IPS-18a (cell line): ENCODE results near the gene SKAP1.
"Not testable (repeated sequence)": the region's sequence is repeated elsewhere in the genome, so short reads cannot be mapped to it uniquely, and the experiment has no call there.

Experiments
- H3K27ac ChIP-seq: one replicate; pipeline ENCODE4 v1.5.1; 2013; ENCODE audit warnings: low read length
- H3K27me3 ChIP-seq: one replicate; pipeline ENCODE4 v1.6.1; 2013; ENCODE audit warnings: mild to moderate bottlenecking, low read length; ENCODE audit not compliant: control insufficient read depth, insufficient read depth
- H3K36me3 ChIP-seq: one replicate; pipeline ENCODE4 v1.6.1; 2013; ENCODE audit warnings: low read depth, low read length; ENCODE audit not compliant: control insufficient read depth
- H3K4me1 ChIP-seq: one replicate; pipeline ENCODE4 v1.6.1; 2013; ENCODE audit warnings: low read depth, low read length; ENCODE audit not compliant: control insufficient read depth
- H3K4me3 ChIP-seq: one replicate; pipeline ENCODE4 v1.5.1; 2013; ENCODE audit warnings: low read length
- H3K9ac ChIP-seq: one replicate; pipeline ENCODE4 v1.6.1; 2013; ENCODE audit warnings: mild to moderate bottlenecking, low read length, moderate library complexity
- H3K9me3 ChIP-seq: one replicate; pipeline ENCODE4 v1.6.1; 2013; ENCODE audit warnings: low read depth, low read length; ENCODE audit not compliant: control insufficient read depth

The SKAP1 gene

DNA sequence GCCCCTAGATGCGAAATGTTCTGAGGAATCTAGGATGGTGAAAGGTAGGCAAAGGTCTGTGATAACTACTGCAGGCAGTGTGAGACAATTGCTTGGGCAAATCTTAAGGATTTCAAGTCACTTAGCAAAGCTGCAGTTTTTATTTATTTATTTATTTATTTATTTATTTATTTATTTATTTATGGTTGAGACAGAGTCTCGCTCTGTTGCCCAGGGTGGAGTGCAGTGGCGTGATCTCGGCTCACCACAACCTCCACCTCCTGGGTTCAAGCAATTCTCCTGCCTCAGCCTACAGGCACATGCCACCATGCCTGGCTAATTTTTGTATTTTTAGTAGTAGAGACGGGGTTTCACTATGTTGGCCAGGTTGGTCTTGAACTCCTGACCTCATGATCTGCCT is 243.7 kb downstream of the SKAP1 start:
- not testable (repeated sequence) for H3K27me3 ChIP-seq, H3K9ac ChIP-seq, H3K36me3 ChIP-seq, H3K9me3 ChIP-seq, H3K4me1 ChIP-seq, H3K4me3 ChIP-seq, H3K27ac ChIP-seq

- H3K9ac ChIP-seq = no peak overlapping the region
- H3K27me3 ChIP-seq = no peaks in the 10 kb centered on the region
These were observed 245.3 kb downstream of the SKAP1 start for GRCh38 chr17:48184721-48185120.

GRCh38 chr17:48181653-48182052 is 248.4 kb downstream of the SKAP1 start:
- no peak overlapping the region for H3K27ac ChIP-seq
- no peak overlapping the region for H3K4me3 ChIP-seq
- no peaks in the 10 kb centered on the region for H3K9me3 ChIP-seq
- H3K27me3 ChIP-seq = no peaks in the 10 kb centered on the region
- H3K9ac ChIP-seq = no peak overlapping the region
- H3K4me1 ChIP-seq = peaks cover 12% of the 10 kb centered on the region
- H3K36me3 ChIP-seq = no peaks in the 10 kb centered on the region

More at GRCh38 chr17:48184721-48185120, 245.3 kb downstream of the SKAP1 start:
- no peak overlapping the region for H3K27ac ChIP-seq
- H3K4me1 ChIP-seq = no peaks in the 10 kb centered on the region
- H3K9me3 ChIP-seq = no peaks in the 10 kb centered on the region
- H3K4me3 ChIP-seq = no peak overlapping the region
- no peaks in the 10 kb centered on the region for H3K36me3 ChIP-seq

GRCh38 chr17:48180842-48181629 is 249.0 kb downstream of the SKAP1 start:
- no peaks in the 10 kb centered on the region for H3K36me3 ChIP-seq
- no peak overlapping the region for H3K27ac ChIP-seq
- peaks cover 12% of the 10 kb centered on the region for H3K4me1 ChIP-seq
- no peaks in the 10 kb centered on the region for H3K27me3 ChIP-seq
- H3K9me3 ChIP-seq = no peaks in the 10 kb centered on the region
- H3K9ac ChIP-seq = no peak overlapping the region
- H3K4me3 ChIP-seq = no peak overlapping the region

GRCh38 chr17:48179071-48179945 is 250.7 kb downstream of the SKAP1 start:
- Histone ChIP-seq H3K9me3 (no peaks in the 10 kb centered on the region), H3K27me3 (no peaks in the 10 kb centered on the region), H3K4me1 (peaks cover 12% of the 10 kb centered on the region), H3K9ac (no peak overlapping the region), H3K36me3 (no peaks in the 10 kb centered on the region), H3K4me3 (no peak overlapping the region), H3K27ac (no peak overlapping the region)

- H3K4me3 ChIP-seq = no peak overlapping the region
- no peaks in the 10 kb centered on the region for H3K27me3 ChIP-seq
- H3K9me3 ChIP-seq = no peaks in the 10 kb centered on the region
- no peaks in the 10 kb centered on the region for H3K36me3 ChIP-seq
- H3K9ac ChIP-seq = no peak overlapping the region
- peaks cover 12% of the 10 kb centered on the region for H3K4me1 ChIP-seq
- H3K27ac ChIP-seq = no peak overlapping the region
These were observed 251.7 kb downstream of the SKAP1 start for GRCh38 chr17:48178317-48178716.

GRCh38 chr17:48177816-48178215 is 252.2 kb downstream of the SKAP1 start:
- Histone ChIP-seq H3K36me3 (no peaks in the 10 kb centered on the region), H3K9me3 (no peaks in the 10 kb centered on the region), H3K4me1 (peaks cover 12% of the 10 kb centered on the region), H3K4me3 (no peak overlapping the region), H3K9ac (no peak overlapping the region), H3K27me3 (no peaks in the 10 kb centered on the region), H3K27ac (no peak overlapping the region)

DNA sequence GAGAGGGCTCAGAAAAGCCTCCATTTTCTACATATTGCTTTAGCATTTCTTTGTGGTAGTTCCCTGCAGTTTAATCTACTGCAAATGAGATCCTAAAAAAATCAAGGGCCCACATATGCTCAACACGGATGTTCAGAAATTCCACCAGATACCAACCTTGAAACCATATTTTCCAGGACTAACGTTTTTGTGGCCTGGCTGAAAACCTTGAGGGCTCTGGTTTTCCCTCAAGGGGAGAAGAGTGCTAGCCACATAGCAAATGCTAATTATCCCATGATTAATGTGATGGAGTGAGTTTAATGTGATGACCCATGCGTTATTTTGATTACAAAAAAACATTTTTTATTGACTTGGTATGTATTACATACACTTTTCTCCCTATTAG is 253.6 kb downstream of the SKAP1 start:
- H3K9me3 ChIP-seq = no peaks in the 10 kb centered on the region
- no peak overlapping the region for H3K9ac ChIP-seq
- H3K27ac ChIP-seq = no peak overlapping the region
- H3K36me3 ChIP-seq = no peaks in the 10 kb centered on the region
- no peak overlapping the region for H3K4me3 ChIP-seq
- peaks cover 12% of the 10 kb centered on the region for H3K4me1 ChIP-seq
- no peaks in the 10 kb centered on the region for H3K27me3 ChIP-seq

GRCh38 chr17:48175692-48176470 is 254.1 kb downstream of the SKAP1 start:
- no peaks in the 10 kb centered on the region for H3K36me3 ChIP-seq
- peaks cover 12% of the 10 kb centered on the region for H3K4me1 ChIP-seq
- H3K27me3 ChIP-seq = no peaks in the 10 kb centered on the region
- no peaks in the 10 kb centered on the region for H3K9me3 ChIP-seq
- H3K9ac ChIP-seq = no peak overlapping the region
- H3K4me3 ChIP-seq = no peak overlapping the region
- H3K27ac ChIP-seq = no peak overlapping the region

GRCh38 chr17:48174833-48175523 is 255.0 kb downstream of the SKAP1 start:
- no peak overlapping the region for H3K27ac ChIP-seq
- no peak overlapping the region for H3K9ac ChIP-seq
- peaks cover 12% of the 10 kb centered on the region for H3K4me1 ChIP-seq
- H3K36me3 ChIP-seq = no peaks in the 10 kb centered on the region
- peaks cover 2% of the 10 kb centered on the region for H3K27me3 ChIP-seq
- H3K4me3 ChIP-seq = no peak overlapping the region
- H3K9me3 ChIP-seq = no peaks in the 10 kb centered on the region
